Ovary (tissue), 9 donors: ENCODE results near the gene TMIGD1. TPM values are rescaled to one million over a fixed set of nuclear protein-coding genes. Genes with fewer than 3 reads are reported as not detected.
"Not testable (repeated sequence)": the region's sequence is repeated elsewhere in the genome, so short reads cannot be mapped to it uniquely, and the experiment has no call there.

Experiments
- DNase-seq, 5 donors: peaks; one replicate each; pipeline ENCODE4 v3.0.0-alpha.2; 2019 to 2020
- H3K27ac ChIP-seq, 2 donors: fragments of 200-600 bp; one replicate each; pipeline versions ENCODE4 v1.5.1 to v1.8.0; 2019 to 2022
- H3K27me3 ChIP-seq: fragments of 200-600 bp; one replicate; pipeline ENCODE4 v1.8.0; 2022
- H3K36me3 ChIP-seq: fragments of 200-600 bp; sonication (generic); one replicate; pipeline ENCODE4 v1.5.1; 2019
- H3K4me1 ChIP-seq: one replicate; pipeline ENCODE4 v1.8.1; 2013; ENCODE audit warnings: mild to moderate bottlenecking, moderate library complexity; ENCODE audit not compliant: insufficient read depth
- H3K4me3 ChIP-seq: fragments of 200-600 bp; sonication (generic); one replicate; pipeline ENCODE4 v1.5.1; 2017
- H3K9me3 ChIP-seq, 2 donors: fragments of 200-600 bp in 1 of 2; sonication (generic) in 1 of 2; one replicate each; pipeline versions ENCODE4 v1.5.1 to v1.8.1; 2013 to 2019; ENCODE audit warnings: mild to moderate bottlenecking in 1 of 2, moderate library complexity in 1 of 2
- CTCF ChIP-seq, 3 donors: fragments of 450-650 bp in 2 of 3; fragments of 200-600 bp in 1 of 3; IDR thresholded peaks; one replicate each; pipeline versions ENCODE4 v1.5.1 to v1.8.0; 2016 to 2022; ENCODE audit warnings: antibody characterized with exemption in 3 of 3, mild to moderate bottlenecking in 1 of 3
- EP300 ChIP-seq: sonication (generic); formaldehyde crosslinking; IDR thresholded peaks from one replicate; pipeline ENCODE4 v1.6.1; 2017; ENCODE audit warnings: antibody characterized with exemption
- POLR2A ChIP-seq: fragments of 450-650 bp; IDR thresholded peaks from one replicate; pipeline ENCODE4 v1.6.1; 2017; ENCODE audit warnings: antibody characterized with exemption, mild to moderate bottlenecking, moderate library complexity
- WGBS, 3 donors: extraction: QIAGEN DNeasy Blood & Tissue Kit in 1 of 3; methylation state at CpG; one replicate each; pipeline versions ENCODE4 v1.1.5 to v1.1.7; 2013 to 2017; 5-methylcytosine and 5-hydroxymethylcytosine counted together
- intact Hi-C, 4 donors: fragments of 100-400 bp; cut with DNase I; formaldehyde crosslinking; loops; one replicate each; pipeline versions ENCODE4 v1.11.0 to v1.15.1; 2022 to 2023
- polyA plus RNA-seq, 2 donors: library from polyadenylated mRNA; stranded (reverse); fragments of 200-250 nt in 1 of 2; fragments of 350-450 nt in 1 of 2; fragmentation: Illumina TruSeq in 1 of 2; extraction: RNeasy Lipid Tissue Mini Kit (QIAGEN cat#74804) in 1 of 2; gene quantifications; one replicate each; pipeline ENCODE4 v1.2.3, GENCODE V29; 2013 to 2014
- total RNA-seq, 7 donors: library from RNA; depleted of rRNA in 2 of 7; stranded (reverse); fragments of >200 nt in 2 of 7; fragmentation: NEBNext Ultra II Directional in 3 of 7; extraction: Animal tissue kit (Norgen Biotek cat#: 25700) in 3 of 7; gene quantifications; one replicate each; pipeline versions ENCODE4 v1.1.0 to v1.2.4, GENCODE V29; 2016 to 2023
- donor health status: DM: no; HTN: no; CAD: no; lungs with moderate emphysema.
- donor health status: DM: no; HTN: no; CAD: no.
- donor health status: Bipolar disorder and iron deficiency.
- donor health status: DM: yes; HTN: yes; CAD: no.
- donor health status: DM: no; HTN: no; CAD: no.
- donor health status: DM: yes; HTN: yes; CAD: no.

Gene TMIGD1
- total and polyA plus RNA-seq, 9 donors, result 0.36 TPM; not detected in 8

- intact Hi-C loops, result no loop called here
- no peak for DNase-seq
- H3K27me3 ChIP-seq, result no peaks in the 10 kb centered on the region
- no peak overlapping the region for H3K4me3 ChIP-seq
- no peak for TF ChIP-seq EP300
- no peak for TF ChIP-seq CTCF (IDR thresholded peaks at IDR 0.05)
- TF ChIP-seq POLR2A, result no peak
- 86 to 92% (median 91%) methylated on average over 4 of the region's 4 CpGs for WGBS, 3 donors
- H3K9me3 ChIP-seq, result no peaks in the 10 kb centered on the region
- no peak overlapping the region for H3K27ac ChIP-seq
- H3K4me1 ChIP-seq, result no peaks in the 10 kb centered on the region
- H3K36me3 ChIP-seq, result no peaks in the 10 kb centered on the region
Measured at GRCh38 chr17:30345527-30346075, 11.7 kb upstream of the TMIGD1 start.

GRCh38 chr17:30345089-30345433, 11.2 kb upstream of the TMIGD1 start:
- intact Hi-C loops, result no loop called here
- TF ChIP-seq EP300 (no peak), CTCF (IDR thresholded peaks at IDR 0.05) (no peak), POLR2A (no peak)
- Histone ChIP-seq H3K9me3 (no peaks in the 10 kb centered on the region), H3K4me1 (peaks cover 2% of the 10 kb centered on the region), H3K27ac (no peak overlapping the region), H3K4me3 (no peak overlapping the region), H3K27me3 (no peaks in the 10 kb centered on the region), H3K36me3 (no peaks in the 10 kb centered on the region)
- WGBS, 3 donors, result 80 to 89% (median 81%) methylated on average over 2 of the region's 2 CpGs
- DNase-seq, result no peak

GRCh38 chr17:30344283-30345088, 10.6 kb upstream of the TMIGD1 start:
- no peaks in the 10 kb centered on the region for H3K9me3 ChIP-seq
- no peaks in the 10 kb centered on the region for H3K27me3 ChIP-seq
- TF ChIP-seq CTCF (IDR thresholded peaks at IDR 0.05) (no peak), POLR2A (no peak), EP300 (no peak)
- peak; percentile 21 to 50 (median 33) for DNase-seq
- H3K36me3 ChIP-seq, result no peaks in the 10 kb centered on the region
- no peak overlapping the region for H3K4me3 ChIP-seq
- H3K27ac ChIP-seq, result no peak overlapping the region
- intact Hi-C loops, result no loop called here
- peaks cover 2% of the 10 kb centered on the region for H3K4me1 ChIP-seq
- WGBS, 3 donors, result 42 to 47% (median 43%) methylated on average over 9 of the region's 9 CpGs

- H3K4me3 ChIP-seq, result no peak overlapping the region
- H3K4me1 ChIP-seq, result peaks cover 2% of the 10 kb centered on the region
- WGBS, 3 donors, result 77 to 84% (median 80%) methylated on average over 4 of the region's 4 CpGs
- H3K36me3 ChIP-seq, result no peaks in the 10 kb centered on the region
- no peaks in the 10 kb centered on the region for H3K9me3 ChIP-seq
- no peak for TF ChIP-seq POLR2A
- TF ChIP-seq EP300, result no peak
- no peak for TF ChIP-seq CTCF (IDR thresholded peaks at IDR 0.05)
- H3K27ac ChIP-seq, result no peak overlapping the region
- intact Hi-C loops, result no loop called here
- H3K27me3 ChIP-seq, result no peaks in the 10 kb centered on the region
- no peak for DNase-seq
Measured at GRCh38 chr17:30343796-30344195, 9.9 kb upstream of the TMIGD1 start.

- intact Hi-C loops, H3K27ac ChIP-seq, H3K36me3 ChIP-seq: not testable (repeated sequence)
Measured at GRCh38 chr17:30343244-30343643, 9.4 kb upstream of the TMIGD1 start.

More at GRCh38 chr17:30343244-30343643, 9.4 kb upstream of the TMIGD1 start:
- DNase-seq, H3K4me1 ChIP-seq, H3K27me3 ChIP-seq, H3K4me3 ChIP-seq, H3K9me3 ChIP-seq: not testable (repeated sequence)
- WGBS, 3 donors, result 96 to 98% (median 97%) methylated on average over 3 of the region's 3 CpGs
